Measurements from ENCODE around the gene WFDC10B. TPM values are rescaled to one million over a fixed set of nuclear protein-coding genes. Genes with fewer than 3 reads are reported as not detected.

The WFDC10B gene
- total RNA-seq, 1 experiment from 2014 or later: not detected

- Histone ChIP-seq H2BK120ac (ENCODE audit: low read depth, low read length, poor library complexity, severe bottlenecking) (no peak overlapping the region), H3K79me1 (ENCODE audit: insufficient read depth, low read depth, low read length, poor library complexity, severe bottlenecking) (no peaks in the 10 kb centered on the region), H2AFZ (ENCODE audit: low read length) (no peak overlapping the region), H3K27me3 (ENCODE audit: insufficient read depth, low read length) (no peaks in the 10 kb centered on the region), H3K18ac (ENCODE audit: insufficient read length, low read depth, low read length) (no peak overlapping the region), H3K56ac (ENCODE audit: insufficient read length, low read depth, low read length) (no peak overlapping the region), H3K9ac (ENCODE audit: extremely low read depth, insufficient read length, low read length) (no peak overlapping the region), H3K27ac (ENCODE audit: insufficient read length, low read depth, low read length) (no peak overlapping the region), H2BK12ac (ENCODE audit: insufficient read length, low read depth, low read length) (no peak overlapping the region), H3K79me2 (ENCODE audit: insufficient read depth, low read length) (no peaks in the 10 kb centered on the region), H3K14ac (ENCODE audit: insufficient read depth, low read length) (no peak overlapping the region), H4K20me1 (ENCODE audit: control insufficient read depth, insufficient read depth, insufficient read length) (no peaks in the 10 kb centered on the region), H2BK5ac (ENCODE audit: insufficient read length, low read length) (no peak overlapping the region), H3K4me2 (ENCODE audit: insufficient read depth, insufficient read length, low read length) (no peak overlapping the region), H3K23ac (ENCODE audit: insufficient read length, low read depth, low read length) (no peak overlapping the region), H4K8ac (replicated peaks; ENCODE audit: insufficient read length, low read depth, low read length) (no peak overlapping the region), H2BK15ac (ENCODE audit: low read depth, low read length) (no peak overlapping the region), H2BK20ac (ENCODE audit: low read depth, low read length, poor library complexity, severe bottlenecking) (no peak overlapping the region), H3K23me2 (ENCODE audit: insufficient read length, low read depth, low read length, poor library complexity, severe bottlenecking) (no peaks in the 10 kb centered on the region), H3K4me1 (ENCODE audit: insufficient read depth, low read length) (no peaks in the 10 kb centered on the region), H3K4ac (ENCODE audit: low read depth, low read length) (no peak overlapping the region), H3K9me3 (ENCODE audit: control insufficient read depth, low read depth, low read length) (no peaks in the 10 kb centered on the region), H4K91ac (ENCODE audit: insufficient read length, low read depth, low read length) (no peak overlapping the region), H2AK5ac (ENCODE audit: insufficient read length, low read length) (no peak overlapping the region), H3T11ph (ENCODE audit: low read length) (no peak overlapping the region), H4K5ac (ENCODE audit: insufficient read length, low read depth, low read length) (no peak overlapping the region)
- TF ChIP-seq CTCF (conservative IDR thresholded peaks at IDR 0.05): no peak
- Mint-ChIP-seq H3K4me1 (no peaks in the 10 kb centered on the region), H3K4me3 (no peak overlapping the region), H3K27ac (no peak overlapping the region), H3K9me3 (no peaks in the 10 kb centered on the region; a peak in 2 of 5 replicates), H3K27me3 (ENCODE audit: low read depth) (no peaks in the 10 kb centered on the region), H3K36me3 (ENCODE audit: insufficient read depth in 1 of 3, low read depth in 3 of 3) (no peaks in the 10 kb centered on the region; a peak in 1 of 7 replicates)
- DNase-seq: no peak
These were observed 40.2 kb upstream of the WFDC10B start for GRCh38 chr20:45745015-45745414.
